Neural cell (in vitro differentiated cells): ENCODE data around the gene ANXA5.

ENCODE experiments used
- CTCF ChIP-seq: fragments of 450-650 bp; IDR thresholded peaks from 2 replicates; pipeline ENCODE4 v1.5.1; 2014; ENCODE audit warnings: antibody characterized with exemption, mild to moderate bottlenecking, moderate library complexity; ENCODE audit not compliant: poor library complexity, severe bottlenecking
- EP300 ChIP-seq: fragments of 450-650 bp; conservative IDR thresholded peaks from 2 replicates; pipeline ENCODE4 v1.6.1; 2014; ENCODE audit warnings: antibody characterized with exemption, mild to moderate bottlenecking, moderate library complexity; ENCODE audit not compliant: poor library complexity, severe bottlenecking
- POLR2AphosphoS5 ChIP-seq: IDR thresholded peaks from 2 replicates; pipeline ENCODE4 v1.6.1; 2012
- REST ChIP-seq: IDR thresholded peaks from 2 replicates; pipeline ENCODE4 v1.6.1; 2012; ENCODE audit warnings: borderline replicate concordance

- TF ChIP-seq CTCF (no peak), EP300 (no peak), POLR2AphosphoS5 (no peak), REST (no peak)
Measured at GRCh38 chr4:121692261-121692660, 4.5 kb downstream of the ANXA5 start.
